Activated CD4-positive, alpha-beta T cell treated with anti-CD3 and anti-CD28 coated beads for 1 hour (primary cell): ENCODE results near the gene ACVR1.

Experiments used
- DNase-seq: peaks from one replicate; pipeline ENCODE4 v3.0.0-alpha.2; 2020

ACVR1 gene

DNA sequence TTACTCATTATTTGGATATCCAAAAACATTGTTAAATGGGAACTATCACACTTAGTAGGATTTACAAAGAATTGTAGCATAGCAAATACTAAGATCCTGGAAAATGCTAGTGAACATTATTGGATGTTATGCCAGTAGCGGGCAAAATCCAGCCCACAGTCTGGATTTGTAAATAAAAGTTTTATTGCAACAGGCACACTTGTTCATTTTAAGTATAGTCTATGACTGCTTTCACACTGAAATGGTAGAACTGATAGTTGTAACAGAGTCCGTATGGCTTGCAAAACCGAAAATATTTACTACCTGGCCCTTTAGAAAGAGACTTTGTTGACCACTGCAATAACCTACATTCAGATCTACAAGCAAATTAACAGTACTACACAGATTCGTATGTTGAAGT, 53.6 kb downstream of the ACVR1 start:
- no peak for DNase-seq

- DNase-seq, result no peak
Measured at GRCh38 chr2:157821519-157822131, 54.5 kb downstream of the ACVR1 start.

- no peak for DNase-seq
Measured at GRCh38 chr2:157820193-157820592, 55.9 kb downstream of the ACVR1 start.

GRCh38 chr2:157819761-157820160, 56.4 kb downstream of the ACVR1 start:
- no peak for DNase-seq

DNA sequence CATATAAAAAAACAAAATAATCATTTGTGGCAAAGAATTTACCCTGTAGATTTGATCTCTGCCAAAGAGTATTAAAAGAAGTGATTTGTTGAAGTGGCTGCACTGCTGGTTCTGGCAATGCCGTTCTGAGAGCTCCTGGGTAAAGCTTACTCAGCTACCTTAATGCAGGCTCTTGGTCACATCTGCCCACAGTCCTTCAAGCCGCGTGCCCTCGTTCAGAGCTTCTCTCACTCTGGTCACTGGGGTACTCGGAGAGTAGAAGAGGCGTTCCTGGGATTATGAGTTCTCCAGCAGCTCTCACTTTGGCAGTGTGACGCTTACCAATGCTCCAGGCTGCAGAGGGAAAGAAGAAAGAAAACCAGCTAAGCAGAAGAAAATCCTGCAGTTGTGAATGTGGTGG, 57.9 kb downstream of the ACVR1 start:
- DNase-seq, result no peak

- DNase-seq, result no peak
Measured at GRCh38 chr2:157815421-157815820, 60.7 kb downstream of the ACVR1 start.

DNA sequence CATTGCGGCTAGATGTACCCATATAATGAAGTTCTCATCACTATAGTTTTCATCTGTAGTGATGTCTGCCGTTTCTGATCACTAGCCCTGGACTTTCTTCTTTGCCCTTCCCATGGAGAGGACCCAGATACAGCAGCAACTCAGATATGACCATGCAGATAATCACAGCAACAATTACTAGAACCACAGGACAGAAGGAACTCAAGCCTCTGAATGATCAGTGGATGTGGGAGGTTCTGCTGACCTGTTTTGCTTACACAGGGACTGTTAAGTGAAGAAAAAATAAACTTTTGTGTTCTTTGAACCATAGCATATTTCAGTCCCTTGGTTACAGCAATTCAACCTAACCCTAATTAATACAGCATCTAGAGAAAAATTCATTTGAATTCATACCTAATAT, 62.7 kb downstream of the ACVR1 start:
- DNase-seq, result no peak

DNA sequence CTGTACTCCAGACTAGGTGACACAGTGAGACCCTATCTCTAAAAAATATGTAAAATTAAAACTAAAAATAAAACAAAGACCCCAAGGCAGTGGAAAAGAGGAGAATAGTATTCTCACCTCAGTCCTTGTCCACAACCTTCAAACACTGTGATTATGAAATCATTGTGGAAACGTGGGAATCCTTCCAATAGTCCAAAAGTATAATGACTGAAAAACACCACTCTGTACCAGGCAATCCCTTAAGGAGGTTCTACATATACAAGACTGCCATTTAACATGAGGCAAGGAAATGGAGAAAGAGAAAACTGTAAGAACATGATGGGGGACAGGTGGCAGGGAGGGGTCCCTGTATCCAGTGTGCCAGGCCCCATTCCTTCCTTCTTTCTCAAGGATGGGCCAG, 66.1 kb downstream of the ACVR1 start:
- no peak for DNase-seq

- DNase-seq, result no peak
Measured at GRCh38 chr2:157809212-157809611, 66.9 kb downstream of the ACVR1 start.

DNA sequence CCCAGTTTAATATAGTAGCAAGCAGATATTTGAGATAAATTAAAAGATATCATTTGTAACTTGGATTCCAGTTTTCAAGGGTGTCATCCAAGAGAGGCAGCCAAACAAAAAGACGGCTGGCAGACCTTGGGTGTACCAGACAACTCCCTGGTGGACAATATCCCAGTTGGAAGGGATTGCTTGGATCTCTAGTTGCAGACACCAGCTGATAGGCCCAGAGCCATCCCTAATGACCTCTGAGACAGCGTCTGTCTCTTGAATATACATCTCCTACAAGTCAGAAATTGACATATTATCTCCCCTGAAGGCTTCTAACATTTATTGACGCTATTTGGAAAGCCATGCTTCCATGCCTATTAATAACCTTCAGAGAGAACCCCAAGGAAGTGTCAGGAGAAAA, 67.7 kb downstream of the ACVR1 start:
- DNase-seq, result no peak

DNA sequence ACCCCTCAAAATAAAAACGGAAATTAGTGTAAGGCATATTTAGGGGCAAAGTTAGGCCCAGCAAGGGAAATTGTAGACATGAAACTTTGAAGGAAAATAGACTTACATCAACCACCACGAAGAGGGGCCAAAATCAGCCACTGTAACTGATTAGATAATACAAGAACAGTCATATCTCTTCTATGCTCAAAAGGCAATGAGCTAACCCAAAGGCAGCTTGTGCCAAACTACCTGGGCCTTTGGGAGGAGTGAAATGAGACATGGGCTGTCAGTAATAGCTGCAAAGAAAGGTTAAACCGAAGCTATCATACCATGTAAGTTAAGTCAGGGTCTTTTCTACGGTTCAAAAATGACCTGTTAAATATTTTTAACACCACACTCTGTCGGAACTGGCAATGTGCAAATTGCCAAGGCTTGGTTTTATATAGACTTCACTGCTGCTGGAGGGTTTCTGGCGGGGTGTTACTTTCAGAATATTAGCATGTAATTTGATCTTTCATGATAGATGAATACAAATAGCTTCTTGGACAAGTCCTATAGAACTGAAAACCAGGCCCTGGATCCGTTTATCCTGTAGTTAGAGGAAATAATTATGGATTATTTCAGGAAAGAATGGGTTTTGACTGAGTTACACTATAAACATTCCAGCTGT, 69.6 kb downstream of the ACVR1 start:
- no peak for DNase-seq

- no peak for DNase-seq
Measured at GRCh38 chr2:157805519-157805918, 70.6 kb downstream of the ACVR1 start.

DNA sequence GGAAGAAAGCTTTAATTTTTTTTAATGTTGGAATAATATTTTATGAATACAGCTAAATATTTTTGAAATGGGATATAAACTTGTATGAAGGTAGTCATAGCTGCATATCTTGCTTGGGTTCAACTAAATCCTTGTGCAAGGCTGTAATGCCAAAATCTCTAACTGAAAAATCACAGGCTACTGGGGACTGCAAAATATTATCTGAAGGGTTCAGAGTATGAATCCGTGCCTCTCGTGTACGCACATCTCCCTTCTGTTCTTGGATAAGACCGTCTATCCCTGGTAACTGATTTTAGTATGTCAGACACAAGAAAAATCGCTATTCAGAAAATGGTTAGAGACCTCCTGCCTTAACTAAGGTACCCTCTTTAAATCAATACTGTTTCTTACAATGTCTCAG, 71.8 kb downstream of the ACVR1 start:
- DNase-seq, result no peak

DNA sequence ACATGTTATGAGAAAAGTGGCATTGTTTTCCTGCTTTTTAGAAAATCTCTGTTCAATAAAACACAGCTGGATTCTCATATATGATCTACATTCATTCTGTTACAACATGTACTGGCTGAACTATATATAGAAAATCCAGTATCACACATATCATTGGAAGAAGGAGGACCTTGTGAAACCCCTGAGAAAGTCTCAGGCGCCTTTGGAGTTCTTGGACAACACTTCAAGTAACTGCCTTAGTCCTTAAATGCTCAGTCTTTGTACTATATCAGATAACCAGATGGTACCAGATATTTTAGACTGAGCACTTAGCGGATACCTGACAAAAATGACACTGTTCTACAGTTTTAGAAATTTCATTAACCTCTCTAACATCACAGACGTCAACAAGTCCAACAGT, 72.2 kb downstream of the ACVR1 start:
- DNase-seq, result no peak

GRCh38 chr2:157803476-157803875, 72.7 kb downstream of the ACVR1 start:
- DNase-seq, result no peak

DNA sequence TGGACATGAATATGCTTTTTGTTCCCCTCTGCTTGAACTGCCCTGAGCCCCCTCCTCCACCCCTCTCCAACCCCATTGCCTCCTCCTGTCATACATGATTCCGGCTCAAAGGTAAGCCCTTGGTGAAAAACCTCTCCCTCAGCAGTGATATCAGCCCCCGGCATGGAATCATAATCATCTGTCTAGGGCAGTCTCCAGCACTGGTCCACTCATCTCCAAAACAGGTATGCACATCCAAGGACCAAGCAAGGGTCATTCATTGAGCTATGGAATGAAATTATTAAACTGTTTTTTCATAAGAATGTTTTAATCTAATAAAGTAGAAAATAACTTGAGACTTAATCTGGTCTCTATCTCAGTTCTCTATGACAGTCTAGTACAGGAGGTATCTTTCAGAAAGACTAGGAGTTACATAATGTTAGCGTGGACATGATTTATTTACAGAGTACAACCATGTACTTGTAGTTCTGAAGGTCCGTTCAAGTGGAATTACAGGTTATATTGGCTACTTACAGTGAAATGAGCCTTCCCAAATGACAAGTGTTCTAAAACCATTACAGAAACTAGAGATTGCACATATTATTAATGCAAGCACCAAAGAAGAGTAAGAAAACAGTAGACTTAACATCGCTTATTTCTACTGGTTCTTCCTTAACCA, 75.2 kb downstream of the ACVR1 start:
- no peak for DNase-seq

DNA sequence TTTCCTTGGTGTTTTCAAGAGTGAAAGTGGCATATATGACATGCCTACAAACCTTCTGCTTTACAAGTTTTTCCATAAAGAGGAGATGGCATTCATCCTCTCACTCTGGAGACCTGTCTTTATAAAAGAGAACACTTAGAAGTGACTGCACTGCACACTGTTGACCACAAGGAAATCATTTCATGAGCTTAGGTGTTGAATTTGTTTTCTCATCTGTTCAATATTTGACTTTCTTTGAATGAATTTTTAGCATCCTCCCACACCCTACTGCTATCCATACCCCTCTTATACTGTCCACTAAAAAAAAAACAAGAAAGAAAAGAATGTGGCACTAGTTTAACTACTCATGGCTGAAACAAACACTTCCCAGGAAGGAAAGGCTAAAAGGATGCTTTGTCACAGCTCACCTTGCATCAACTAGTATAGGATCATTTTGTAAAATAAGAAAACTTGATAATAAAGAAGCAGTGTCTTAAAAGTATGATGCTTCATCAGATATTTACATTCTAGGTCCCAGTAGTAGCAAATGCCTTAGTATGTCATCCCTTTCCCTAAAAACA, 83.0 kb downstream of the ACVR1 start:
- DNase-seq, result no peak

DNA sequence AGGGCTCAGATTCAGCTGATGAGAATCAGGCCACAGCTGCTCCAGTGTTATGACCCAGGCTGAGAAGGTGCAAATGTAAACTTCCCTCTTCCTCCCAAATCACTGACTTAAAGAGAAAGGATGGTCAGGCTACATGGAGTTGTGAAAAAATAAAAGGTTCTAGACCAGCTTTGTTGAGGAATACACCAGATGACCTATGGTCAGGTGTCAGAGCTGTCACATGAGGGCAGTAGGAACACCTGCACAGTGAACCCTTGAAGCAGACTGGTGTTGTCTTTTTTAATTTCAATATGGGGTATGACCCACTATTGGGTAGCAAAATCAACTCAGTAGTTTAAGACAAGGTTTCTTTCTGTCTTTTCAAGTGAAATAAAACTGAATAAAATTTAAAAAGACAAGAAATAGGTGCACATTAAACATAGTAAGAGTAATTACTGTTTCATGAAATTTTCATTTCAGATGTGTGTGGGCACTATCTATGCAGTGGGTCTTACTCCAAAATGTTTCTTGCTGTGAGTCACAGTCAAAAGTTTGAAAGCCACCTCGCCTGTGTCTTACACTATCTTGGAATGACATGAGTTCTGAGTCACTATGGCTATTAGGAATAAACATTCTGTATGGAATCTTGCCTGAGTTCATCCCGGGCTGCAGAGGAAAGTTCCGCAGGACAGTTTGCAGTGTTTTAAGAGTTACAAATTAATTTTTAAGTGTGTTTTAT, 83.6 kb downstream of the ACVR1 start:
- no peak for DNase-seq

DNA sequence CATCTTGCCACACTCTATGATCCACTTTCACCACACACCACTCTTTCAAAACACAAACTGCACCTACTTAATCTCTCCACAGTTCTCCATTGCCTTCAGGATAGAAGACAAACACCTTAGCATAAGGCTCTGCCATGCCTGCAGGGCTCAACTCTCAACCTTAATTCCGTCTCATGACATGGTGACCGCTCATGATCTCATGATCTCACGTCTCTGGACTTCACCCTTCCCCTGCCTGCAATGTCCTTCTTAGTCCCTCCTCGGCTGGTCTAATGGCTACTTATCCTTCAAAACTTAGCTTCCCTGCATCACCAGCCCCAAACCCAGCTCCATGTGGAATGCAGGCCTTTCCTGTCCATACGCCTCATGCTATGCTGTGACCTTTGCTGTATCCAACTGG, 85.3 kb downstream of the ACVR1 start:
- DNase-seq, result no peak

DNA sequence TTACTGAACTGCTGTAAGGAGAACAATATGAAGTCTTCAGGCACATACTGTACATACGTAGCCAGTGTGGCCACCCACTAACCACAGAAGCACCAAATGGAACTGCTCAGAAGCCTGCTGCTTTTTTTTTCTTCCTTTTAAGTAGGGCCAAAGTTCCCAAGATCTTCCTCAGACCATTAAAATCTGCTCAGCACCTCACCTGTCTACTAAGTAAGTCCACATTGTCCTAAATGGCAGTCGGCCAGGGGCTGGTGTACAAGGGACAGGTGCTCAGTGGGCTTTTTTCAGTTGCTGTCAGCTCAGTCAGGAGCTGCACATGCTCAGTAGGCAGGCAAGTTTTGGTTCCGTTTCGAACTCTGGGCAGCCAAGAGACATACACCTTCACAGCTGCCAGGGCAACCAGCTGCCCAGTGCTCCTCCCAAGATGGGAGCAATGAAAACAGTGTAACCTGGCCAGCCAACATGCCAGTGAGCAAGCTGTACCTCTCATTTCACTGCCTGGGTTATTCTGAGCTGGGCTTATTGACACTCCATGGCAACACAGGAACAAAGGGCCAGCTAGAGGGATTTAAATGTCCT, 86.1 kb downstream of the ACVR1 start:
- no peak for DNase-seq

DNA sequence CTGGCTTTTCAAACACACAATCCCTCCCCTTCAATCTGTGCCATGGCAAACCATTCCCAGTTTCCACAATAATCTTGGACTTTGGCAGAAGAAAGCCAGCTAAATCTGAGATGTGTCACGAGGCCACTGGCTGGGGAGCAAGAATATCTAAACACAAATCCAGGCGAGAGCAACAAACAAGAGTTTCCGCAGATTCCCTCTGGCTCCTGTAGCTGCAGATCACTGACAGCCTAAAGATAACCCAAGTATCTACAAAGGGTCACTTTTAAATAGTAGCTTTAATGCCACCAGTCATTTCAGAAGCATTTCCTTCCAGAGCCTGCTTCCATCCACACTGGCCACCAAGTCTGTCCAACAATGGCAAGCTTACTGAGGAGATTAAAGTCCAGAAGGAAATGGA, 86.9 kb downstream of the ACVR1 start:
- DNase-seq, result no peak

GRCh38 chr2:157788201-157788600, 87.9 kb downstream of the ACVR1 start:
- DNase-seq, result no peak

DNA sequence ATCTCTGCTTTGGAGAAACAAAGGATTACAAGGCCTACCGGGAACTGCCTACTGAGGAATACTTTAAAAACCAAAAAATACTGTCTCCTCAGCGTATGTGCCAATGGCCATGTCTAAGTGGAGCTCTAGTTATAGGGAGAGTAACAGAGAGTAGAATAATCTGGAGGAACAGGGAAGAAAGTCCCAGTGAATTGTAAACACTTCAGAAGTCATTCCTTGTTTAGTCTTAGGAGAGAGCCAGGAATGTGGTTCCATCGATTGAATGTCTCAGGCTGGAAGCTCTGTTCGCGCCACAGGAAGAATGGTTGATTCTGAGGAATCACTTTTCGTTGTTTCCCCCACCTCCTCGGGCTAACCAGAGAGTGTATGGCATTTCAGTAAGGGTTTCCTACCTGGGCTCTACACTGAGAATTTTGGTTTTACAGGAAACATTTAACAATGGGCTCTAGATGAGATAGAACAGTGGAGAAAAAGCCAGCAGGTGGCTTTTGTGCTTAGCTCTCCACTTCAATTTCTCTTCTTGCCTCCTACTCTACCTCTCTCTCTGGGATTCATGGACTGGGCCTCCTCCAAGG, 88.7 kb downstream of the ACVR1 start:
- DNase-seq, result no peak
